Tibial nerve (tissue), 4 donors: Measurements from ENCODE around the gene MCRS1.

ENCODE experiments used
- CTCF ChIP-seq, 5 experiments: fragments of 200-600 bp in 3 of 5; fragments of 450-650 bp in 2 of 5; sonication (generic) in 3 of 5; IDR thresholded peaks; one replicate each; pipeline ENCODE4 v1.5.1; 2016 to 2019; ENCODE audit warnings: antibody characterized with exemption in 5 of 5, mild to moderate bottlenecking in 3 of 5, moderate library complexity in 2 of 5
- EP300 ChIP-seq, 2 donors: sonication (generic); formaldehyde crosslinking; IDR thresholded peaks; one replicate each; pipeline ENCODE4 v1.6.1; 2017; ENCODE audit warnings: antibody characterized with exemption in 2 of 2, mild to moderate bottlenecking in 1 of 2
- POLR2A ChIP-seq, 2 donors: fragments of 450-650 bp; IDR thresholded peaks; one replicate each; pipeline ENCODE4 v1.6.1; 2017; ENCODE audit warnings: antibody characterized with exemption in 2 of 2, mild to moderate bottlenecking in 2 of 2, moderate library complexity in 2 of 2

DNA sequence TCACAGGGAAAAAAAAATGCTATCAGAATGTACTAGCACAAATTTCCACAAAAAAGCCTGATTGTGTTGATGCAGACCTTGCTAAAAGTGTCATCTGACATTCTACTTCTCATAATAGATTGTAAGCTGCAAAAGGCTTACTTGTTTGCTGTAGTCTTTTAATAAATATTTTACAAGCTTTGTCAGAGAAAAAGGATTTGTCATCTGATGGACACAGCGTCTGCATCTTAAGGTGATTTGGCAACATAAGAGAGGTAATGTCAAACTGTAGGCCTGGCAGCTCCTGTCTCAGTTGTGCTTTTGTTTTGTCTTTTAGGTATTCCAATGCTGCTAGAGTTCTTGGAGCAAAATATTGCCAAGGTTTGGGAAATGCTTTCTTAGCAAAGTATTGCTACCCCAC, 55.4 kb downstream of the MCRS1 start:
- TF ChIP-seq CTCF (IDR thresholded peaks at IDR 0.05) (no peak), EP300 (IDR thresholded peaks at IDR 0.05) (no peak), POLR2A (IDR thresholded peaks at IDR 0.05) (no peak)
